ENCODE data around the gene COL21A1.
"Not testable (repeated sequence)": the region's sequence is repeated elsewhere in the genome, so short reads cannot be mapped to it uniquely, and the experiment has no call there.

Gene COL21A1

DNA sequence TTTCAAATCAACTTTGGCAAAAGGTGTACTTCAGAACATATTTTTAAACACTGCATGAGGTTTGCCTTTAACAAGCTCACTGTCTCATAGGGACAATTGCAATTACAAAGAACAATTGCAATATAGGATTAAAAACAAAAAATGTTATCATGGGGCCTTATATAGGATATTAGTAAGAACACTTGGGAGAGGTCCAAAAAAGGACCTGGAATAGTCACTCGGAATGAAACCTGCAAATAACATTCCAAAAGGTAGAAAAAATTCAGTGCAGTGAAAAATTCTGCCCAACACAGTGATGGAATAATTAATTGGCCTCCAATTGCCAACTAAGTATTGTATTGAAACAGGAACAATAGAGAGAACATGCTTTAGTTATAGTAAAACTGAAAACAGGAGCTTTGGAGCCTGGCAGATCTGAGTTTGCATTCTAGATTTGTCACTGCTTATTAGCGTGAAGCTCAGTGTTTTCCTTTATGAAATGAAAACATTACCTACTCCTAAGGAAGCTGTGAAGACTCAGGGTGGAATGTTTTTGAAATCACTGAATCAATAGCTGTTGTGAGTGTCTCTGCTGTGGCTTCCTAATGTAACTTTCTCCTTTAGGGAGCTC, 199.3 kb downstream of the COL21A1 start:
- no peak for DNase-seq (ENCODE audit: low spot score)

DNA sequence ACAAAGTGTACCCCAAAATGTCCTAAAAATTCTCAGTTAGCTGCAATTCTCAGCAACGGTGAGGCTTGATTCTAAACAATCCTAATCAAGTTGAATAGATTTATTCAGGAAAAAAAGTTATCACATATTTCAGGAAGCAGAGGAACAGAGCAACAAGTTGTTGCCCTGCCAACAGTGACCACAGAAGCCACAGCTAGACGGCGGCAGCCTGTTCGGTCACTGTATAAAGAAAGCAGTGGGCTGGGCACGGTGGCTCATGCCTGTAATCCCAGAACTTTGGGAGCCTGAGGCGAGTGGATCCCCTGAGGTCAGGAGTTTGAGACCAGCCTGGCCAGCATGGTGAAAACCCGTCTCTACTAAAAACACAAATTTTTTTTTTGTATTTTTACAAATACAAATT, 200.8 kb downstream of the COL21A1 start:
- DNase-seq (ENCODE audit: low spot score), result no peak

GRCh38 chr6:56043761-56044160, 203.6 kb downstream of the COL21A1 start:
- DNase-seq (ENCODE audit: low spot score), result no peak

- DNase-seq (ENCODE audit: low spot score), result no peak
Measured at GRCh38 chr6:56043076-56043475, 204.3 kb downstream of the COL21A1 start.

- no peak for DNase-seq (ENCODE audit: low spot score)
Measured at GRCh38 chr6:56041591-56041990, 205.8 kb downstream of the COL21A1 start.

GRCh38 chr6:56040889-56041301, 206.5 kb downstream of the COL21A1 start:
- no peak for DNase-seq (ENCODE audit: low spot score)

DNA sequence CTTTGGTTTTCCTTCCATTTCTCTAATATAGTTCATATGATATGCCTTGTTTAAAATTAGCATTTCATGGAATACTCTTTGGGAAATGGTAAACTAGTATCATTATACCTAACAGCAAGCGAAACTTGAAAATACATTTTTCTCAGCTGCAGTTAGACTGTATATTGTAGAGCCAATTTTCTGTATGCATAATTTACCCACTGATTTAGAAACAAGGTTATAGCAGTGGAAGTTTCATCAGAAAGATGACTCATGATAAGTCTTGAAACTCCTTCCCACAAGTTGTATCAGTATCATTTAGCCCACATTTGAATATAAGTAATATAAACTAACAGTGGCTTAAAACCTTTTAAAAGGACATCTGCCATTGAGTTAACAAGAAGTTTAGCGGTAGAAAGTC, 207.2 kb downstream of the COL21A1 start:
- DNase-seq (ENCODE audit: low spot score), result no peak

- no peak for DNase-seq (ENCODE audit: low spot score)
Measured at GRCh38 chr6:56038764-56039163, 208.6 kb downstream of the COL21A1 start.

GRCh38 chr6:56037601-56038000, 209.8 kb downstream of the COL21A1 start:
- DNase-seq (ENCODE audit: low spot score), result no peak

GRCh38 chr6:56036916-56037600, 210.3 kb downstream of the COL21A1 start:
- no peak for DNase-seq (ENCODE audit: low spot score)

DNA sequence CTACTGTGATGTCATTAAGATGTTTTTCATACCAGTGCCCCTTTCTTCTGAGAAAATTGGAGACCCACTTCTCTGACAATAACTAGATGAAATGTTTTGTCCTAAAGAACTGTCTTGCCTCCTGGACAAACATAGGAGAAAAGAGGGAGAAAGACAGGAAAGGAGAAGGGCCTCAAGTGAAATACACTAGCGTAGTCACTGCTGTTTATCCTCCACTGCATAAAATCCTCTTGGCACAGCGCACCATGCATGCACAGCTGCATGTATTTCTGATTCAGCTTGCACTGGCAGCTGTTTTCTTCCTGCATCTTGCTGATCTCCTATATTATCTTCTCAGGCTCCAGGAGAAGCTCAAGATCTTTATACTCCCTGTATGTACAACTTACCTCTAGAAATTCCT, 214.0 kb downstream of the COL21A1 start:
- no peak for DNase-seq (ENCODE audit: low spot score)

- DNase-seq (ENCODE audit: low spot score), result no peak
Measured at GRCh38 chr6:56032715-56033260, 214.6 kb downstream of the COL21A1 start.

DNA sequence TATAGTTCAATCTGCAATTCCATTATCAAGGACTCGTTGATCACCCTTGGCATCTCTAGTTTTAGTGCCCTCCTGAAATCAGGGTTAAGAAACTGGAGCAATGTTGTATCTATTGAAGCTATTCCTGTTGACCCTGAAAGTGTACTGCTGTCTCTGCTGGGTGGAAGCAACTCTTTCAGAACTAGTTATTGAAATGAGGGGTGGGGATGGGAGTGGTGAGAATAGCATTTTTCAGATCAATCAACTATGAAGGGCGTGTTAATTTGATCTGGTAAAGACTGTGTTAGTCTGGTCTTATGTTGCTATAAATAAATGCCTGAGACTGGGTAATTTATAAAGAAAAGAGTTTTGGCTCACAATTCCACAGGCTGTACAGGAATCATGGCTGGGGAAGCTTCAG, 219.5 kb downstream of the COL21A1 start:
- no peak for DNase-seq (ENCODE audit: low spot score)

GRCh38 chr6:56026455-56027180, 220.8 kb downstream of the COL21A1 start:
- no peak for DNase-seq (ENCODE audit: low spot score)

DNA sequence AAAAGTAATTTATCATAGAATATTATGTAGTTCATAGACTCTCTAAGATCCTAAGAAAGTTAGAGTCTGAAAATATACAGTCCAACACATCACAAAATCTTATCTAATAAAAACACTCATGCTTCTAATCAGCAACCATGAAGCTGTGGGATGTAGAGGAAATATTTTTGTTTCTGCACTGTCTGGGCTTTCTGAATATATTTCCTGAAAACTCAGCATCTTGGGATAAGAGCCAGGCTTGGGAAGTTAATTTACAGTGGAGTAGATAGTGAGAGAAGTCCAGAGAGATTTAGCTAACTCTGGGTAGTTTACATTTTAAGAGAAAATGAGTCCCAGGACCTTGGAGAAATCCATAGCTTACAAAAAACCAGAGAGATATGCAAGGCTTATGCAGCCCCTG, 221.6 kb downstream of the COL21A1 start:
- no peak for DNase-seq (ENCODE audit: low spot score)

DNA sequence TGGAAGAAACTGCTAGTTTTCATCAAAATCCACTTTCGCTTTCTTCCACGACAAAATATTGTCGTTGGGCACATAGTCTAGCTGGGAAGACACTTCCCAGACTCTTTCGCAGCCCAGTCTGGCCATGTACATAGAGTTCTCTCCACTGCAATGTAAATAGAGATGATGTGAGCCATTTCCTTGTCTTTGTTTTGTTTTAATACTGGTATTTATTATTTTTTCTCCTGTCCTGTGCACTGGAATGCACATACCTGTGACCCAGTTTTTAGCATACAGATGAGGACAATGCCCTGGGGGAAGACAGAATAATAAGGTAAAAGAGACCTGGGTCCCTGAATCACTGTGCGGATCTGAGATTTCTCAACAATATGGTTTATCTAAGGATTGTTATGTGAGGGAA, 222.4 kb downstream of the COL21A1 start:
- no peak for DNase-seq (ENCODE audit: low spot score)

GRCh38 chr6:56023829-56024228, 223.6 kb downstream of the COL21A1 start:
- no peak for DNase-seq (ENCODE audit: low spot score)

GRCh38 chr6:56022678-56023077, 224.7 kb downstream of the COL21A1 start:
- DNase-seq (ENCODE audit: low spot score), result no peak

DNA sequence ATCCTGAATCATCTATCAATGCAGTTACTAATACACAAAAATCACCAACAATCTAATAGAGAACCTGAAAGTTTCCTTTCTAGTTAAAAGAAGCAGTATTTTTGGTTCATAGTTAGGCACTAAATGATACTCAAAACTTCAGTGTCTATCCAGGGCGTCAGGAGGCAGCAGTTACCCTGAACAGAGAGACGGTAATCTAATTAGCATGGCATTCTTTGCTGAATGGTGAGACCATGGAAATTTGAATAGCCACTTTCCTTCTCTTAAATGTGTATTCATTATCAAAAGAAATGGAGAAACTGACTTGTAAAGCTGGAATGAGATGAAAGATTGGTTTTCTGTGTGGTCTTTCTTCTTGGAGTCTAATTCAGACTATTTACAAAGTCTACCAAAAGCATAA, 225.4 kb downstream of the COL21A1 start:
- no peak for DNase-seq (ENCODE audit: low spot score)

GRCh38 chr6:56019973-56020372, 227.4 kb downstream of the COL21A1 start:
- no peak for DNase-seq (ENCODE audit: low spot score)

DNA sequence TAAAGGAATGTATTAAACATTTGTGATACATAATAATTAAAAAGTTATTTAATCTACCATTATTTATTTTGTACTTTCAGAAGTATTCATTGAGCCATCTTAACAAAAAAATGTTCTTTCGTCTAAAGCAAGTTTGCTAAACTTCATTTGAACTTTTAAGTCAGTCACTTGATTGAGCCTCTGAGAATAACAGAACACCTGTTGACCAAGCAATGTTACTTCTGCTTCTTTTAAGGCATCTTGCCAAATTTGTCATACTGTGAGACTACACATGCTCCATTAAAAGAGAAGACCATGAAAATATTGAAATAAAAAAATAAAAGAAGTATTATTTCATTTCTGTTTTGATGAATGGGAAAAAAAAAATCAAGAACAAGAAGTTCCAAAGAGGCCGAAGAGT, 230.2 kb downstream of the COL21A1 start:
- no peak for DNase-seq (ENCODE audit: low spot score)

DNA sequence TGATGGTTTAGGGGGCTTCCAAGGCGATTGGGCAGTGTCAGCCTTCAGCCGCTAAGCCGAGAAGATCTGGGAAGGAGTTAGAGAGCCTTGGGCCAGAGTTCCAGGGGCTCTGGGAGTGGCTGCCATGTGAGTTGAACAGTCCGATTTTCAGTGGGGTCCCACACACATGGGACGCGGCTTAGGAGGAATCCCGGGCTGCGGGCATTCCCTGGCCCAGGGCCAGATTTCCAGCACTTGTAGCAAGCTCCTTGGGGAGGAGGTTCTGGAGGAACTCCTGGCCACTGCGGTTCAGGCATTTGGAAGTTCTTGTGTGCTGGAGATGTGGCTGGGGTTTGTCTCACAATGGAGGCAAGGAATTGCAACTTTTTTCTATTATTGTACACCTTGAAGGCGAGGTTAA, 233.3 kb downstream of the COL21A1 start:
- DNase-seq (ENCODE audit: low spot score), result not testable (repeated sequence)

GRCh38 chr6:56009636-56010035, 237.7 kb downstream of the COL21A1 start:
- DNase-seq (ENCODE audit: low spot score), result no peak
